ENCODE data around the gene FSHR. TPM values are rescaled to one million over a fixed set of nuclear protein-coding genes. Genes with fewer than 3 reads are reported as not detected.

FSHR gene
- total RNA-seq, 1 donor from 2014 or later, result 0.30 TPM

DNA sequence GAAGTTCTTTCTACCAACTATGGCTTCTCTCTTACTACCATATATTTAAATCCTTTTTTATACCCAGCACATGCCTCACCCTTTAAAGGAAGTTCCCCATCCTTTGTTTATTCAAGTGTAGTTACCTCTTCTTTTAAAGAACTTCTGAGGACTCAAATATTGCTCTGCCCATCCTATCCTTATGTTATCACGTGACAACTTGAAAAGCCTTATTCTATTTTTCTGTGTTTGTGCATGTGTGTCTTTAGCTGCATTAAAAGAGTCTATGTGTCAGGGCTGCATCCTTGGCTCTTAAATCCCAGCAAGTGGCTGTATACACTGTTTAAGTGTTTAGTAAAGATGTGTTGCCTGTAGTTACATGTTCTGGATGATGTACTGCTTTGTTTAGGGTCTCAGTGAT, 22.5 kb downstream of the FSHR start:
- H3K4me1 Mint-ChIP-seq (ENCODE audit: low read depth, unreplicated experiment), result no peaks in the 10 kb centered on the region
- H3K4me3 ChIP-seq (ENCODE audit: insufficient read depth, low read depth, low read length), result no peak overlapping the region
- H3K36me3 Mint-ChIP-seq (ENCODE audit: low read depth, unreplicated experiment), result no peaks in the 10 kb centered on the region
- peaks cover 2% of the 10 kb centered on the region for H3K9me3 ChIP-seq (ENCODE audit: insufficient read depth, low read depth, low read length)
- TF ChIP-seq EZH2 (IDR thresholded peaks at IDR 0.05; ENCODE audit: insufficient read depth, low read length), result no peak
- TF ChIP-seq, protein P1, sequence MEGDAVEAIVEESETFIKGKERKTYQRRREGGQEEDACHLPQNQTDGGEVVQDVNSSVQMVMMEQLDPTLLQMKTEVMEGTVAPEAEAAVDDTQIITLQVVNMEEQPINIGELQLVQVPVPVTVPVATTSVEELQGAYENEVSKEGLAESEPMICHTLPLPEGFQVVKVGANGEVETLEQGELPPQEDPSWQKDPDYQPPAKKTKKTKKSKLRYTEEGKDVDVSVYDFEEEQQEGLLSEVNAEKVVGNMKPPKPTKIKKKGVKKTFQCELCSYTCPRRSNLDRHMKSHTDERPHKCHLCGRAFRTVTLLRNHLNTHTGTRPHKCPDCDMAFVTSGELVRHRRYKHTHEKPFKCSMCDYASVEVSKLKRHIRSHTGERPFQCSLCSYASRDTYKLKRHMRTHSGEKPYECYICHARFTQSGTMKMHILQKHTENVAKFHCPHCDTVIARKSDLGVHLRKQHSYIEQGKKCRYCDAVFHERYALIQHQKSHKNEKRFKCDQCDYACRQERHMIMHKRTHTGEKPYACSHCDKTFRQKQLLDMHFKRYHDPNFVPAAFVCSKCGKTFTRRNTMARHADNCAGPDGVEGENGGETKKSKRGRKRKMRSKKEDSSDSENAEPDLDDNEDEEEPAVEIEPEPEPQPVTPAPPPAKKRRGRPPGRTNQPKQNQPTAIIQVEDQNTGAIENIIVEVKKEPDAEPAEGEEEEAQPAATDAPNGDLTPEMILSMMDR (IDR thresholded peaks at IDR 0.05; ENCODE audit: insufficient read depth, low read depth, low read length), result no peak
- DNase-seq (ENCODE audit: low read depth), result no peak
- H3K9ac ChIP-seq (ENCODE audit: low read length), result no peak overlapping the region
- no peaks in the 10 kb centered on the region for H3K27me3 Mint-ChIP-seq (ENCODE audit: low read depth, unreplicated experiment)
- no peaks in the 10 kb centered on the region for H3K79me2 ChIP-seq (ENCODE audit: insufficient read depth, low read length)
- no peaks in the 10 kb centered on the region for H4K20me1 ChIP-seq (ENCODE audit: insufficient read depth, low read length)
- no peaks in the 10 kb centered on the region for H3K27me3 ChIP-seq (ENCODE audit: insufficient read depth, low read length)
- no peaks in the 10 kb centered on the region for H3K36me3 ChIP-seq (ENCODE audit: insufficient read depth, low read length)
- H3K27ac ChIP-seq (ENCODE audit: low read depth, low read length), result no peak overlapping the region
- H3K4me3 Mint-ChIP-seq (ENCODE audit: unreplicated experiment), result no peak overlapping the region
- peaks cover 9% of the 10 kb centered on the region for H3K9me3 Mint-ChIP-seq (ENCODE audit: unreplicated experiment)
- H2AFZ ChIP-seq (ENCODE audit: low read depth, low read length), result no peak overlapping the region
- H3K4me2 ChIP-seq (ENCODE audit: low read length), result no peak overlapping the region
- H3K27ac Mint-ChIP-seq (ENCODE audit: unreplicated experiment), result no peak overlapping the region
- no peak for FAIRE-seq
- no peaks in the 10 kb centered on the region for H3K4me1 ChIP-seq (ENCODE audit: insufficient read depth, low read length)

DNA sequence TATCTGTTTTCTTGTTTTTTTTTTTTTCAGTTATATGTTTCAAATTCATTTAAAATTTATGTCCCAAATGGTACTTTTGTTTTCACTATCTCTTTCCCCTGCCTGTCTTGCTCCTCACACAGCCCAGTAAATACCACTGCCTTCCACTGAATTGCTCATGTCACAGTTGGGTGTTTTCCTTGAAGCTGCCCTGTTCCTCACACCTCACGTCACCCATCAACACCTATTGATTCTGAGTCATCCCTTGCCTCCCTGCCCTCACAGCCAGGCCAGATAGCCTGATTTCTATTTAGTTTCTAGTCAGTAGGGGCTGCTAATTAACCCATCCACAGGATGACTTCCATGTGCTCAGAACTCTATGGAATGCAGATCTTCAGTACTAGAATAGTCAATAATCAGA, 25.3 kb downstream of the FSHR start:
- H3K36me3 Mint-ChIP-seq (ENCODE audit: low read depth, unreplicated experiment), result no peaks in the 10 kb centered on the region
- Histone ChIP-seq H3K4me1 (ENCODE audit: insufficient read depth, low read length) (no peaks in the 10 kb centered on the region), H3K4me2 (ENCODE audit: low read length) (no peak overlapping the region), H3K9me3 (ENCODE audit: insufficient read depth, low read depth, low read length) (peaks cover 2% of the 10 kb centered on the region), H3K4me3 (ENCODE audit: insufficient read depth, low read depth, low read length) (no peak overlapping the region), H3K27me3 (ENCODE audit: insufficient read depth, low read length) (no peaks in the 10 kb centered on the region), H4K20me1 (ENCODE audit: insufficient read depth, low read length) (no peaks in the 10 kb centered on the region), H3K36me3 (ENCODE audit: insufficient read depth, low read length) (no peaks in the 10 kb centered on the region), H3K27ac (ENCODE audit: low read depth, low read length) (no peak overlapping the region), H3K9ac (ENCODE audit: low read length) (no peak overlapping the region), H2AFZ (ENCODE audit: low read depth, low read length) (no peak overlapping the region), H3K79me2 (ENCODE audit: insufficient read depth, low read length) (no peaks in the 10 kb centered on the region)
- TF ChIP-seq, protein P1 (IDR thresholded peaks at IDR 0.05; ENCODE audit: insufficient read depth, low read depth, low read length), result no peak
- no peak for TF ChIP-seq EZH2 (IDR thresholded peaks at IDR 0.05; ENCODE audit: insufficient read depth, low read length)
- H3K4me3 Mint-ChIP-seq (ENCODE audit: unreplicated experiment), result no peak overlapping the region
- H3K27me3 Mint-ChIP-seq (ENCODE audit: low read depth, unreplicated experiment), result no peaks in the 10 kb centered on the region
- peaks cover 3% of the 10 kb centered on the region for H3K4me1 Mint-ChIP-seq (ENCODE audit: low read depth, unreplicated experiment)
- no peak for DNase-seq (ENCODE audit: low read depth)
- peaks cover 11% of the 10 kb centered on the region for H3K9me3 Mint-ChIP-seq (ENCODE audit: unreplicated experiment)
- no peak for FAIRE-seq
- no peak overlapping the region for H3K27ac Mint-ChIP-seq (ENCODE audit: unreplicated experiment)

DNA sequence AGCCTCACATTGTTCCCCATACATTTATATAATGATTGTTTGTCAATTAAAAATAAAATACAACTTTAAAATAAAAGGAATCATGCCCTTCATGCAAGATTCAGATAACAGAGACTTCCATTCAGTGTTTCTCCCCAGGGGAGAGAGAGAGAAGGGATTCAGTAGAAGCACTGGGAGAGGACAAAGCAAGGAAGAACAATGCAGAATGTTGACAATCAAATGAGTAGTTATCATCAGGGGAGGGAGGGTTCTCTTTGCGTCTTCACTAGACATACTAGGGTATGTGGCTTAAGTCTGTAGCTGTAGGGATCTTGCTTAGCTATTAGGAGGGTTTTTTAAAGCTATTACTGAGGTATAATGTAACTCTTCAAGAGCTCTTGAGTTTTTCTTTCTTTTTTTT, 30.7 kb downstream of the FSHR start:
- no peak overlapping the region for H3K4me3 ChIP-seq (ENCODE audit: insufficient read depth, low read depth, low read length)
- no peaks in the 10 kb centered on the region for H3K27me3 Mint-ChIP-seq (ENCODE audit: low read depth, unreplicated experiment)
- no peak overlapping the region for H3K27ac Mint-ChIP-seq (ENCODE audit: unreplicated experiment)
- TF ChIP-seq EZH2 (IDR thresholded peaks at IDR 0.05; ENCODE audit: insufficient read depth, low read length), result no peak
- TF ChIP-seq, protein P1 (IDR thresholded peaks at IDR 0.05; ENCODE audit: insufficient read depth, low read depth, low read length), result no peak
- no peaks in the 10 kb centered on the region for H4K20me1 ChIP-seq (ENCODE audit: insufficient read depth, low read length)
- no peaks in the 10 kb centered on the region for H3K9me3 ChIP-seq (ENCODE audit: insufficient read depth, low read depth, low read length)
- no peaks in the 10 kb centered on the region for H3K4me1 ChIP-seq (ENCODE audit: insufficient read depth, low read length)
- FAIRE-seq, result no peak
- peaks cover 2% of the 10 kb centered on the region for H3K9me3 Mint-ChIP-seq (ENCODE audit: unreplicated experiment)
- H2AFZ ChIP-seq (ENCODE audit: low read depth, low read length), result no peak overlapping the region
- H3K27me3 ChIP-seq (ENCODE audit: insufficient read depth, low read length), result no peaks in the 10 kb centered on the region
- H3K9ac ChIP-seq (ENCODE audit: low read length), result no peak overlapping the region
- H3K36me3 Mint-ChIP-seq (ENCODE audit: low read depth, unreplicated experiment), result no peaks in the 10 kb centered on the region
- no peaks in the 10 kb centered on the region for H3K36me3 ChIP-seq (ENCODE audit: insufficient read depth, low read length)
- H3K4me3 Mint-ChIP-seq (ENCODE audit: unreplicated experiment), result no peak overlapping the region
- DNase-seq (ENCODE audit: low read depth), result no peak
- H3K4me2 ChIP-seq (ENCODE audit: low read length), result no peak overlapping the region
- peaks cover 4% of the 10 kb centered on the region for H3K4me1 Mint-ChIP-seq (ENCODE audit: low read depth, unreplicated experiment)
- H3K79me2 ChIP-seq (ENCODE audit: insufficient read depth, low read length), result no peaks in the 10 kb centered on the region
- no peak overlapping the region for H3K27ac ChIP-seq (ENCODE audit: low read depth, low read length)
